K562 (cell line): Measurements from ENCODE around the gene LTBP2. TPM values are rescaled to one million over a fixed set of nuclear protein-coding genes. Genes with fewer than 3 reads are reported as not detected.

Experiments
- ATF6 ChIP-seq: sonication (generic); formaldehyde crosslinking; IDR thresholded peaks from 2 replicates; pipeline ENCODE4 v1.4.0; 2020; ENCODE audit warnings: mild to moderate bottlenecking, missing genetic modification reagents
- CBFA2T2 ChIP-seq: fragments of 450-650 bp; conservative IDR thresholded peaks from 2 replicates; pipeline ENCODE4 v1.6.1; 2017; ENCODE audit warnings: mild to moderate bottlenecking
- DACH1 ChIP-seq: fragments of 450-650 bp; IDR thresholded peaks from 2 replicates; pipeline ENCODE4 v1.6.1; 2018; ENCODE audit not compliant: partially characterized antibody
- E2F1 ChIP-seq: sonication (generic); formaldehyde crosslinking; IDR thresholded peaks from 2 replicates; pipeline ENCODE4 v1.8.1; 2023; ENCODE audit warnings: mild to moderate bottlenecking, missing genetic modification reagents, moderate library complexity
- KLF1 ChIP-seq: fragments of 450-650 bp; IDR thresholded peaks from 2 replicates; pipeline ENCODE4 v1.6.1; 2016; ENCODE audit warnings: missing genetic modification characterization, missing compliant biosample characterization
- MCM7 ChIP-seq, 2 experiments: fragments of 450-650 bp; IDR thresholded peaks; 2 replicates each; pipeline ENCODE4 v1.6.1; 2016 to 2018
- MECOM ChIP-seq: fragments of 250-450 bp; sonication (Bioruptor Pico); IDR thresholded peaks from 2 replicates; pipeline ENCODE4 v1.8.0; 2022; ENCODE audit warnings: inconsistent platforms
- NCOR1 ChIP-seq: fragments of 450-650 bp; IDR thresholded peaks from 2 replicates; pipeline ENCODE4 v1.6.1; 2016; ENCODE audit warnings: mild to moderate bottlenecking, moderate library complexity
- POLR2A ChIP-seq: fragments of 450-650 bp; conservative IDR thresholded peaks from 2 replicates; pipeline ENCODE4 v1.6.1; 2016
- SAP30 ChIP-seq: fragments of 200-600 bp; sonication (generic); IDR thresholded peaks from 2 replicates; pipeline ENCODE4 v1.6.1; 2012; ENCODE audit warnings: borderline replicate concordance, low read depth, mild to moderate bottlenecking, moderate library complexity, low read length, control low read depth, inconsistent platforms; ENCODE audit not compliant: insufficient read depth, poor library complexity, severe bottlenecking
- STAT5A ChIP-seq: IDR thresholded peaks from 2 replicates; pipeline ENCODE4 v1.6.1; 2012; ENCODE audit warnings: low read length, inconsistent platforms, borderline replicate concordance
- XRCC4 ChIP-seq: IDR thresholded peaks from one replicate; pipeline ENCODE4 v1.6.1; 2011; ENCODE audit not compliant: insufficient read depth, insufficient read length; ENCODE audit errors: extremely low read depth
- ZNF316 ChIP-seq: fragments of 450-650 bp; IDR thresholded peaks from 2 replicates; pipeline ENCODE4 v1.6.1; 2016
- ZNF445 ChIP-seq: fragments of 250-450 bp; sonication (Bioruptor Pico); IDR thresholded peaks from 2 replicates; pipeline ENCODE4 v1.4.0; 2020; ENCODE audit warnings: low read depth, mild to moderate bottlenecking, moderate library complexity
- ZNF717 ChIP-seq: fragments of 250-450 bp; sonication (Bioruptor Pico); IDR thresholded peaks from 2 replicates; pipeline ENCODE4 v1.5.0; 2021
- polyA plus RNA-seq, 8 experiments: library from polyadenylated mRNA; depleted of rRNA in 4 of 8; stranded (reverse) in 5 of 8; unstranded in 3 of 8; fragments of >200 nt; fragmentation: Nextera tagmentation in 2 of 8; fragmentation: Illumina TruSeq in 1 of 8; extraction: Ambion mirVana in 2 of 8; extraction: Trizol in 1 of 8; gene quantifications; 2 replicates each; pipeline versions ENCODE4 v1.2.1 to v1.2.3, GENCODE V29; 2011 to 2014; ENCODE audit warnings: inconsistent platforms in 1 of 8, missing spikeins in 1 of 8
- total RNA-seq, 7 experiments: library from RNA; depleted of rRNA in 6 of 7; stranded (reverse); fragments of >200 nt in 6 of 7; fragmentation: Illumina TruSeq in 2 of 7; extraction: Trizol in 2 of 7; gene quantifications; 2 replicates each; pipeline versions ENCODE4 v1.2.1 to v1.2.3, GENCODE V29; 2011 to 2021; ENCODE audit warnings: low replicate concordance in 1 of 7
- TF ChIP-seq, protein P1 (sequence below): fragments of 250-450 bp; sonication (Bioruptor Pico); IDR thresholded peaks from 2 replicates; pipeline ENCODE4 v1.8.0; 2021; ENCODE audit warnings: borderline replicate concordance, mild to moderate bottlenecking, moderate library complexity; ENCODE audit not compliant: poor library complexity, severe bottlenecking
- TF ChIP-seq, protein P2 (sequence below), 2 experiments: fragments of 450-650 bp in 1 of 2; sonication (generic) in 1 of 2; formaldehyde crosslinking in 1 of 2; IDR thresholded peaks; 2 replicates each; pipeline versions ENCODE4 v1.7.1 to v1.9.0; 2016 to 2022; ENCODE audit warnings: inconsistent platforms in 1 of 2, mild to moderate bottlenecking in 1 of 2, missing genetic modification reagents in 1 of 2

Gene LTBP2
- total and polyA plus RNA-seq, 9 of the 15 experiments (the other 6 are each of a cell fraction or from before 2014, with no cell fraction given): under 0.01 to 0.18 (median 0.03) TPM; not detected in 3

- no peak for TF ChIP-seq XRCC4
- TF ChIP-seq ZNF445 (CRISPR knock-in tag): no peak
- no peak for TF ChIP-seq MCM7 (IDR thresholded peaks at IDR 0.05)
- no peak for TF ChIP-seq E2F1 (CRISPR knock-in tag)
- peak; percentile 75 for TF ChIP-seq ZNF316
- TF ChIP-seq STAT5A: 0 out of 2 replicates have a peak, but pooled peaks have one; percentile 30
- no peak for TF ChIP-seq MECOM (CRISPR knock-in tag)
- TF ChIP-seq POLR2A: no peak
- TF ChIP-seq NCOR1: peak; percentile 67
- no peak for TF ChIP-seq KLF1 (tag)
- no peak for TF ChIP-seq SAP30
- TF ChIP-seq CBFA2T2: peak; percentile 75
- TF ChIP-seq, protein P1, sequence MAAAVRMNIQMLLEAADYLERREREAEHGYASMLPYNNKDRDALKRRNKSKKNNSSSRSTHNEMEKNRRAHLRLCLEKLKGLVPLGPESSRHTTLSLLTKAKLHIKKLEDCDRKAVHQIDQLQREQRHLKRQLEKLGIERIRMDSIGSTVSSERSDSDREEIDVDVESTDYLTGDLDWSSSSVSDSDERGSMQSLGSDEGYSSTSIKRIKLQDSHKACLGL: no peak
- no peak for TF ChIP-seq DACH1
- no peak for TF ChIP-seq ATF6 (CRISPR knock-in tag)
- TF ChIP-seq, protein P2, sequence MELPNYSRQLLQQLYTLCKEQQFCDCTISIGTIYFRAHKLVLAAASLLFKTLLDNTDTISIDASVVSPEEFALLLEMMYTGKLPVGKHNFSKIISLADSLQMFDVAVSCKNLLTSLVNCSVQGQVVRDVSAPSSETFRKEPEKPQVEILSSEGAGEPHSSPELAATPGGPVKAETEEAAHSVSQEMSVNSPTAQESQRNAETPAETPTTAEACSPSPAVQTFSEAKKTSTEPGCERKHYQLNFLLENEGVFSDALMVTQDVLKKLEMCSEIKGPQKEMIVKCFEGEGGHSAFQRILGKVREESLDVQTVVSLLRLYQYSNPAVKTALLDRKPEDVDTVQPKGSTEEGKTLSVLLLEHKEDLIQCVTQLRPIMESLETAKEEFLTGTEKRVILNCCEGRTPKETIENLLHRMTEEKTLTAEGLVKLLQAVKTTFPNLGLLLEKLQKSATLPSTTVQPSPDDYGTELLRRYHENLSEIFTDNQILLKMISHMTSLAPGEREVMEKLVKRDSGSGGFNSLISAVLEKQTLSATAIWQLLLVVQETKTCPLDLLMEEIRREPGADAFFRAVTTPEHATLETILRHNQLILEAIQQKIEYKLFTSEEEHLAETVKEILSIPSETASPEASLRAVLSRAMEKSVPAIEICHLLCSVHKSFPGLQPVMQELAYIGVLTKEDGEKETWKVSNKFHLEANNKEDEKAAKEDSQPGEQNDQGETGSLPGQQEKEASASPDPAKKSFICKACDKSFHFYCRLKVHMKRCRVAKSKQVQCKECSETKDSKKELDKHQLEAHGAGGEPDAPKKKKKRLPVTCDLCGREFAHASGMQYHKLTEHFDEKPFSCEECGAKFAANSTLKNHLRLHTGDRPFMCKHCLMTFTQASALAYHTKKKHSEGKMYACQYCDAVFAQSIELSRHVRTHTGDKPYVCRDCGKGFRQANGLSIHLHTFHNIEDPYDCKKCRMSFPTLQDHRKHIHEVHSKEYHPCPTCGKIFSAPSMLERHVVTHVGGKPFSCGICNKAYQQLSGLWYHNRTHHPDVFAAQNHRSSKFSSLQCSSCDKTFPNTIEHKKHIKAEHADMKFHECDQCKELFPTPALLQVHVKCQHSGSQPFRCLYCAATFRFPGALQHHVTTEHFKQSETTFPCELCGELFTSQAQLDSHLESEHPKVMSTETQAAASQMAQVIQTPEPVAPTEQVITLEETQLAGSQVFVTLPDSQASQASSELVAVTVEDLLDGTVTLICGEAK (IDR thresholded peaks at IDR 0.05): no peak
- TF ChIP-seq, protein P2 (CRISPR knock-in tag; IDR thresholded peaks at IDR 0.05): no peak
- TF ChIP-seq ZNF717: no peak
These were observed 37.1 kb upstream of the LTBP2 start (continued) for GRCh38 chr14:74649167-74649566.
